Activated naive CD4-positive, alpha-beta T cell treated with anti-CD3 and anti-CD28 coated beads, Interleukin-2, amount 10 ng/mL, durations not matched to agents 7 days and 5 days (primary cell): Measurements from ENCODE around the gene EML4.
"Not testable (repeated sequence)": the region's sequence is repeated elsewhere in the genome, so short reads cannot be mapped to it uniquely, and the experiment has no call there.

ENCODE experiments used
- CTCF ChIA-PET: fragments of 350-600 bp; sonication (Branson Sonifier 250); formaldehyde crosslinking; loops from one replicate; lab custom pipeline; 2021; ENCODE audit warnings: antibody characterized with exemption; lab: Charles Lee
- DNase-seq: peaks from one replicate; pipeline ENCODE4 v3.0.0-alpha.2; 2020
- H3K27ac Mint-ChIP-seq: one replicate; pipeline ENCODE4 v1.8.0; 2021; ENCODE audit warnings: mild to moderate bottlenecking, moderate library complexity, mixed read lengths
- H3K27me3 Mint-ChIP-seq: one replicate; pipeline ENCODE4 v1.8.0; 2021; ENCODE audit warnings: mild to moderate bottlenecking, mixed read lengths
- H3K36me3 Mint-ChIP-seq: one replicate; pipeline ENCODE4 v1.8.0; 2021; ENCODE audit warnings: mixed read lengths
- H3K4me1 Mint-ChIP-seq: one replicate; pipeline ENCODE4 v1.8.0; 2021; ENCODE audit warnings: mixed read lengths
- H3K4me3 Mint-ChIP-seq: one replicate; pipeline ENCODE4 v1.8.0; 2021; ENCODE audit warnings: mild to moderate bottlenecking, moderate library complexity, mixed read lengths
- H3K9me3 Mint-ChIP-seq: one replicate; pipeline ENCODE4 v1.8.0; 2021; ENCODE audit warnings: mixed read lengths

Gene EML4

DNA sequence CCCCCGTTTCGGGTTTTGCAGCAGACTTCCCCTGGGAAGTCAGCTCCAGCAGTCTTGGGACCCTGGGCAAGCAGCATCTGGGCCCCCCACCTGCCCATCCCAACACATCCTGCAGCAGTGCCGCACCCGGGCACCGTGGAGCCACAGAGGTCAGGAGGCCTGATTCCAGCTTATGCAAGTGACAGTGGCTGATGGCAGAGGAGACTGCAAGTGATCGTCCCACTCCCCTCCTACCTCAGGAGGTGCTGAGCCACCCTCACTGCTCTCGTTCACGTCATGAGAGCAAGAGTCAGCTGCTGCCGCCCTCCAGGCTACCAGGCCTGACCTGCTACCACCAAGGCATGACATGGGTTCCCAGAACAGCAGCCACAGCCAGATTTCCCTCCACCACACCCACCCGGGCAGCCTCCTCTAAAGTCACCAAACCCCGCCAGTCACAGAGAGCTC lies 173.7 kb downstream of the EML4 start:
- no peaks in the 10 kb centered on the region for H3K9me3 Mint-ChIP-seq
- peaks cover 60% of the 10 kb centered on the region for H3K36me3 Mint-ChIP-seq
- CTCF ChIA-PET, result no interaction called here
- H3K27me3 Mint-ChIP-seq, result no peaks in the 10 kb centered on the region
- H3K27ac Mint-ChIP-seq, result no peak overlapping the region
- DNase-seq, result no peak
- no peak overlapping the region for H3K4me3 Mint-ChIP-seq
- peaks cover 17% of the 10 kb centered on the region for H3K4me1 Mint-ChIP-seq

GRCh38 chr2:42345986-42346385 lies 176.8 kb downstream of the EML4 start:
- peaks cover 57% of the 10 kb centered on the region for H3K36me3 Mint-ChIP-seq
- CTCF ChIA-PET, result interaction anchor here (1.0 kb wide), 1 partner anchor 10 kb away, joined by 3 read pairs; no protein-coding TSS in a partner anchor
- H3K27me3 Mint-ChIP-seq, result no peaks in the 10 kb centered on the region
- H3K4me3 Mint-ChIP-seq, result no peak overlapping the region
- H3K9me3 Mint-ChIP-seq, result no peaks in the 10 kb centered on the region
- DNase-seq, result no peak
- H3K27ac Mint-ChIP-seq, result no peak overlapping the region
- peaks cover 17% of the 10 kb centered on the region for H3K4me1 Mint-ChIP-seq

- H3K9me3 Mint-ChIP-seq, H3K4me3 Mint-ChIP-seq, DNase-seq, H3K27ac Mint-ChIP-seq, H3K27me3 Mint-ChIP-seq: not testable (repeated sequence)
- Mint-ChIP-seq H3K4me1 (peaks cover 11% of the 10 kb centered on the region), H3K36me3 (peaks cover 57% of the 10 kb centered on the region)
- CTCF ChIA-PET, result interaction anchor here (0.7 to 1.0 kb wide), 2 partner anchors 9 to 11 kb away, joined by 3 read pairs; no protein-coding TSS in a partner anchor
These were observed 177.7 kb downstream of the EML4 start for GRCh38 chr2:42346856-42347255.

DNA sequence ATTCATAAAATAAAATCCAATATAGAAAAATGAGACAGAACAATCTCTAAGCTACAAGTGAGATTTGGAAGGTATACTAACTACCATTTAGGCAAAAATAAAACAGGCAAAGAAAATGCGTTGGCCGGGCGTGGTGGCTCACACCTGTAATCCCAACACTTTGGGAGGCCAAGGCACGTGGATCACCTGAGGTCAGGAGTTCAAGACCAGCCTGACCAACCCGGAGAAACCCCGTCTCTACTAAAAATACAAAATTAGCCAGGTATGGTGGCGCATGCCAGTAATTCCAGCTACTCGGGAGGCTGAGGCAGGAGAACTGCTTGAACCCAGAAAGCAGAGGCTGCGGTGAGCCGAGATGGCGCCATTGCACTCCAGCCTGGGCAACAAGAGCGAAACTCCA lies 178.4 kb downstream of the EML4 start:
- H3K27ac Mint-ChIP-seq, H3K4me3 Mint-ChIP-seq, H3K9me3 Mint-ChIP-seq, H3K27me3 Mint-ChIP-seq, DNase-seq, CTCF ChIA-PET, H3K4me1 Mint-ChIP-seq: not testable (repeated sequence)
- H3K36me3 Mint-ChIP-seq, result peaks cover 57% of the 10 kb centered on the region

DNA sequence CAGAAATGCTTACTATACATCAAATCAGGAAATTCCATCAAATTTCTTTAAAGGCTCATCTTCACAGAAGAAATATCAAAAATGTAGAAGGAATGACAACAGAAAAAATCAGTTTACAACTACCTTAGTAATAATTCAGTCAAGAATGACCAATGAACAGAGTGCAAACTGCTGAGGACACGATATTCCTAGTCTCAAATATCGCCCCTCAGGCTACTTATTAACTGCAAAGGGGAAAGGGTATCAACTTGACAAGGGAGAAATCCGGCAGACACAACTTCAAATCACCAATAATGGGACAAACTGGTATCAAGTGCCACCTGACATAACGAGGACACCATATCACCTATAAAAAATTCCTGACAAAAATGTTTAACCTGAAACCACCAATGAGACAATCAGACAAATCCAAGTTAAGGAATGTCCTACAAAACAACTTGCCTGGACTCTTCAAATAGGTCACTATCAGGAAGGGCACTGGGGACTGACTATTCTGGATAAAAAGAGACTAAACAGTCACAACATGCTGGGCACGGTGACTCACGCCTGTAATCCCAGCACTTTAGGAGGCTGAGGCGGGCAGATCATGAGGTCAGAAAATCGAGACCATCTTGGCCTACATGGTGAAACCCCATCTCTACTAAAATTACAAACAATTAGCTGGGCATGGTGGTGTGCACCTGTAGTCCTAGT lies 179.1 kb downstream of the EML4 start:
- H3K27ac Mint-ChIP-seq, result no peak overlapping the region
- no peak overlapping the region for H3K4me3 Mint-ChIP-seq
- H3K27me3 Mint-ChIP-seq, result no peaks in the 10 kb centered on the region
- DNase-seq, result no peak
- no peaks in the 10 kb centered on the region for H3K9me3 Mint-ChIP-seq
- H3K4me1 Mint-ChIP-seq, result no peaks in the 10 kb centered on the region
- peaks cover 55% of the 10 kb centered on the region for H3K36me3 Mint-ChIP-seq
- CTCF ChIA-PET, result no interaction called here

- no peaks in the 10 kb centered on the region for H3K9me3 Mint-ChIP-seq
- peaks cover 47% of the 10 kb centered on the region for H3K36me3 Mint-ChIP-seq
- peak overlapping the region; percentile 78 for H3K27ac Mint-ChIP-seq
- H3K4me3 Mint-ChIP-seq, result no peak overlapping the region
- no peak for DNase-seq
- CTCF ChIA-PET, result interaction anchor here (1.8 kb wide), 1 partner anchor 22 kb away, joined by 4 read pairs; no protein-coding TSS in a partner anchor
- no peaks in the 10 kb centered on the region for H3K27me3 Mint-ChIP-seq
- H3K4me1 Mint-ChIP-seq, result peaks cover 9% of the 10 kb centered on the region
These were observed 181.4 kb downstream of the EML4 start for GRCh38 chr2:42350434-42351063.

GRCh38 chr2:42351864-42352263 lies 182.7 kb downstream of the EML4 start:
- Mint-ChIP-seq H3K36me3 (peaks cover 44% of the 10 kb centered on the region), H3K9me3 (no peaks in the 10 kb centered on the region), H3K27me3 (no peaks in the 10 kb centered on the region), H3K4me3 (no peak overlapping the region), H3K4me1 (peaks cover 13% of the 10 kb centered on the region), H3K27ac (no peak overlapping the region)
- CTCF ChIA-PET, result interaction anchor here (1.8 kb wide), 1 partner anchor 24 kb away, joined by 4 read pairs; no protein-coding TSS in a partner anchor
- no peak for DNase-seq

GRCh38 chr2:42353792-42354429 lies 184.8 kb downstream of the EML4 start:
- no peaks in the 10 kb centered on the region for H3K27me3 Mint-ChIP-seq
- no peak overlapping the region for H3K4me3 Mint-ChIP-seq

DNA sequence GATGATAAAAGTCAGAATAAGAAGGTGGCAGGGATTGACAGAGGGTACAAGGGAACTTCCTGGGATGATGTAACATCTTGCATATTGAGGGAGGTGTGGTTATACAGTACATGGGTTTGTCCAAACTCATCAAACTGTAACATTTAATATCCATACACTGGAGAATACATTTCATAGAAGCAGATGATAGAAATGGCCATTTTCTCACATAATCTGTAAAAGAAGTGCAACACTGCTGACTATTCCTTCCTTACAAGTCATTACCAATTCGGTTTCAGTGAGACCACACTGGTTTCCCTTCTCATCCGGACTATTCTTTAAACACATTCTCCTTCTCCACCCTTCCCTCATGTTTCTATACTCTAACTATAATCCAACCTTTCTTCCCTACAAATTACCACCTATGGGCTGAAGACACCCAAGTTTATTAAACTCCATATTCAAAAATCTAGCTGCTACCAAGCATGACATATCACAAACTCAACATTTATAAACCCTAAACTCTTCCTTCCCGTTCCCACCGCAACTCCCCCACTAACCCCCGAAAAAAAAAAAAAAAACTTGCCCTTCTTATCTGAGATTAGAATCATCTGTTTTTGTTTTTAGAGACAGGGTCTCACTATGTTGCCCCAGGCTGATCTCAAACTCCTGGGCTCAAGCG lies 190.3 kb downstream of the EML4 start:
- DNase-seq, result no peak
- CTCF ChIA-PET, result interaction anchor here (0.7 kb wide), 1 partner anchor 263 kb away, joined by 3 read pairs; no protein-coding TSS in a partner anchor
- H3K27ac Mint-ChIP-seq, result peak overlapping the region; percentile 98
- H3K27me3 Mint-ChIP-seq, result no peaks in the 10 kb centered on the region
- peaks cover 13% of the 10 kb centered on the region for H3K36me3 Mint-ChIP-seq
- peaks cover 55% of the 10 kb centered on the region for H3K4me1 Mint-ChIP-seq
- no peaks in the 10 kb centered on the region for H3K9me3 Mint-ChIP-seq
- peak overlapping the region; percentile 84 for H3K4me3 Mint-ChIP-seq

More at GRCh38 chr2:42353792-42354429, 184.8 kb downstream of the EML4 start:
- Mint-ChIP-seq H3K4me1 (peaks cover 29% of the 10 kb centered on the region), H3K9me3 (no peaks in the 10 kb centered on the region), H3K27ac (no peak overlapping the region), H3K36me3 (peaks cover 36% of the 10 kb centered on the region)
- DNase-seq, result no peak
- CTCF ChIA-PET, result interaction anchor here (1.3 kb wide), 1 partner anchor 259 kb away, joined by 5 read pairs; no protein-coding TSS in a partner anchor

DNA sequence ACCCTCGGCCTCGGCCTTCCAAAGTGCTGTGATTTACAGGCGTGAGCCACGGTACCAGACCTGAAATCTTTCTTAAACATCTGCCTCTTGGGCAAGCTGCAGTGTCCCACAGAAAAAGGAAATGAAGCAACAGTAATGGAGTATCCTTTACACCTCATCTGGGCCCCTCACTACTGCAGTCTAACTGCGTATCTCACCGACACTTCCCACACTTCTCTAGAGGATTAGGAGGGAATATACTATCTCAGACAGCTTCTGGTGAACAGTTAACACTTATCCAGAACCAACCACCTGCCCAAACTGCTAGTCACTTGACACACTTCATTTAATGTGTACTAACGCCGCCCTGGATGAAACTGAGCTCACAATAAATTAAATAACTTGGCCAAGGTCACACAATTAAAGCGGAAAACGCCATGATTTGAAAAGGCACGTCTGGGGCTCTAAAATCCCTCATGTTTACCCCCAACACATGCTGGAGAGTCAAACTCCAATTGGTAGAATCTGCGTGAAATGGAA lies 190.9 kb downstream of the EML4 start:
- peaks cover 49% of the 10 kb centered on the region for H3K4me1 Mint-ChIP-seq
- peaks cover 13% of the 10 kb centered on the region for H3K36me3 Mint-ChIP-seq
- CTCF ChIA-PET, result interaction anchor here (0.7 kb wide), 1 partner anchor 264 kb away, joined by 3 read pairs; no protein-coding TSS in a partner anchor
- DNase-seq, result no peak
- peak overlapping the region; percentile 98 for H3K27ac Mint-ChIP-seq
- no peaks in the 10 kb centered on the region for H3K9me3 Mint-ChIP-seq
- no peaks in the 10 kb centered on the region for H3K27me3 Mint-ChIP-seq
- H3K4me3 Mint-ChIP-seq, result peak overlapping the region; percentile 84

GRCh38 chr2:42360493-42360889 lies 191.3 kb downstream of the EML4 start:
- peaks cover 13% of the 10 kb centered on the region for H3K36me3 Mint-ChIP-seq
- DNase-seq, result no peak
- no peaks in the 10 kb centered on the region for H3K27me3 Mint-ChIP-seq
- no peaks in the 10 kb centered on the region for H3K9me3 Mint-ChIP-seq
- H3K4me3 Mint-ChIP-seq, result peak overlapping the region; percentile 84
- H3K27ac Mint-ChIP-seq, result peak overlapping the region; percentile 98
- CTCF ChIA-PET, result no interaction called here
- peaks cover 47% of the 10 kb centered on the region for H3K4me1 Mint-ChIP-seq

DNA sequence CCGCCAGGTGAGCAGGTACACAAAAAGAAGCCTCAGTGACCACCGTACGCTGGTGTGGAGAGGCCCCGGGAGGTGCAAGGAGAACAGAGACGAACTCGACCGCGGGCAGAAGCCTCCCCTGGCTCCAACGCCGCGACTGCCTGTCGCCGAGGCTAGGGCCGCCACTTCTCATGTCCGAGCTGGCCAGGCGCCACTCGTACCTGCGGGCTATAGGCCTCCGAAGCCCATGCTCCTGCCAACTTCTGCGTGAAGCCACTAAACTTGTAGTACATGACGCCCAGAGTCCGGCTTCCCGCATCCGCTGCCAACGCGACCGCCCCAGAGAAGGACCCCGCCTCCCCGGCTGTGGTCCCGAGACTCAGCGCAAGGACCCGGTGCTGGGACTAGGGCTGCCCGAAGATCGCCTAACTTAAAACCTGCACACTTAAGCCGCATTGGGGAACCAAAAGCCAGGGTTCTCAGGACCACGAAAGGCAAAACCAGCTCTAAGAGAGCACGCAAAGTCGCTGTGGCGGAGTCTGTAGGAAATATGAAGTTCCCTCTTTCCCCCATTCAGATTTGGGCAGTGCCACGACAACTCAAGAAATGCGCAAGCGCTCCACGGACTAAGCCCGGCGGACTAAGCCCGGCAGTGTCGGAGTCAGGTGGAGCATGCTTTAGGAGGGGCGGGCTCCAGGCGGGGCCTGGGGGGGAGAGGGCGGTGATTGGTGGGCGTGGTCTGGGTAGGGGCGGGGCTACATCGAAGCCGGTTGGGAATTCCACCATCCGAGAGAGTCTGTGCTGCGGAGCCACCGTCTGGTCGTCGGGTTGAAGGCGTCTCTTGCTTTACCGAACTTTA lies 192.0 kb downstream of the EML4 start, which contains the start of gene COX7A2L:
Gene COX7A2L (minus strand): TSS at position 328 of the 838 bp plus-strand sequence. CDS start 56 bp downstream, at position 272.
- DNase-seq, result peak; percentile 97
- Mint-ChIP-seq H3K9me3 (no peaks in the 10 kb centered on the region), H3K4me1 (peaks cover 45% of the 10 kb centered on the region), H3K27ac (peak within 1 kb of the TSS; percentile 98), H3K4me3 (peak within 1 kb of the TSS; percentile 84), H3K27me3 (no peaks in the 10 kb centered on the region), H3K36me3 (peaks cover 11% of the 10 kb centered on the region)
- CTCF ChIA-PET, result interaction anchor here (1.3 to 2.7 kb wide), 2 partner anchors 11 to 271 kb away, joined by 6 to 9 read pairs; no protein-coding TSS in a partner anchor
